Measurements from ENCODE around the gene FBXL7. TPM values are rescaled to one million over a fixed set of nuclear protein-coding genes. Genes with fewer than 3 reads are reported as not detected.

The FBXL7 gene
- total and polyA plus RNA-seq, 2 donors (not counting 3 experiments of a cell fraction or from before 2014, with no cell fraction given), result 23.5 to 32.2 TPM

- POLR2A ChIA-PET, result no interaction called here
- H3K4me2 ChIP-seq (ENCODE audit: insufficient read depth, low read length), result no peak overlapping the region
- no peak for DNase-seq (ENCODE audit: low read depth, low spot score)
- intact Hi-C loops (cut with micrococcal nuclease) (no loop called here), dilution Hi-C loops (cut with MboI; ENCODE audit: extremely low pct_ligation_motif_present, low sequenced_read_pairs) (no loop called here)
- TF ChIP-seq MAX (IDR thresholded peaks at IDR 0.05; ENCODE audit: insufficient read depth, insufficient read length), result no peak
- no peak for TF ChIP-seq POLR2A (IDR thresholded peaks at IDR 0.05; ENCODE audit: low read depth, low read length)
- TF ChIP-seq FOS (IDR thresholded peaks at IDR 0.05; ENCODE audit: borderline replicate concordance, insufficient read depth, low read length), result no peak
- no peak for TF ChIP-seq MYC (IDR thresholded peaks at IDR 0.05; ENCODE audit: low read depth, low read length)
- no peak for TF ChIP-seq EZH2 (IDR thresholded peaks at IDR 0.05; ENCODE audit: borderline replicate concordance, low read depth, low read length, severe bottlenecking)
- no peak for TF ChIP-seq GATA2 (IDR thresholded peaks at IDR 0.05; ENCODE audit: insufficient read depth, insufficient read length, low read depth, low read length)
- no peak for TF ChIP-seq POLR2AphosphoS5 (IDR thresholded peaks at IDR 0.05; ENCODE audit: insufficient read depth, low read depth, low read length)
- H3K9me1 ChIP-seq (replicated peaks; ENCODE audit: control insufficient read depth, extremely low read depth, insufficient read depth, low read length), result no peaks in the 10 kb centered on the region
- FAIRE-seq, result no peak
- BruUV-seq (replicated peaks), result no TSS peak
- H3K4me1 ChIP-seq (ENCODE audit: control insufficient read depth, extremely low read depth, insufficient read depth, low read length), result no peaks in the 10 kb centered on the region
- no peak overlapping the region for H2AFZ ChIP-seq (ENCODE audit: low read depth, low read length)
- no peak overlapping the region for H3K4me3 ChIP-seq (replicated peaks in 1 of 3; ENCODE audit: insufficient read depth in 1 of 3, low read depth in 1 of 3, low read length in 3 of 3)
- H3K79me2 ChIP-seq (ENCODE audit: control insufficient read depth, insufficient read depth, low read length), result no peaks in the 10 kb centered on the region
- H3K27me3 ChIP-seq (ENCODE audit: control insufficient read depth in 2 of 2, insufficient read depth in 2 of 2, low read length in 2 of 2), result no peaks in the 10 kb centered on the region
- no peak overlapping the region for H3K9ac ChIP-seq (replicated peaks; ENCODE audit: extremely low read depth, insufficient read depth, low read length)
- no peak overlapping the region for H3K27ac ChIP-seq (ENCODE audit: insufficient read depth, low read depth, low read length)
- peaks cover 5% of the 10 kb centered on the region for H4K20me1 ChIP-seq (replicated peaks; ENCODE audit: control insufficient read depth, extremely low read depth, insufficient read depth, low read length)
- H3K9me3 ChIP-seq (replicated peaks; ENCODE audit: control insufficient read depth, insufficient read depth, low read length), result no peaks in the 10 kb centered on the region
- H3K36me3 ChIP-seq (ENCODE audit: control insufficient read depth in 2 of 2, extremely low read depth in 1 of 2, insufficient read depth in 2 of 2, low read length in 2 of 2), result no peaks in the 10 kb centered on the region
- CTCF ChIA-PET, result no interaction called here
Measured at GRCh38 chr5:15550502-15551112, 50.6 kb downstream of the FBXL7 start.

- TF ChIP-seq JUN (IDR thresholded peaks at IDR 0.05; ENCODE audit: borderline replicate concordance, insufficient read depth, insufficient read length, low read depth) (no peak), POLR2A (IDR thresholded peaks at IDR 0.05; ENCODE audit: low read depth, low read length) (no peak), CTCF (IDR thresholded peaks at IDR 0.05; ENCODE audit: extremely low read depth in 1 of 2, insufficient read depth in 1 of 2, low read depth in 1 of 2, low read length in 2 of 2) (no peak), MYC (IDR thresholded peaks at IDR 0.05; ENCODE audit: low read depth, low read length) (no peak), EZH2 (IDR thresholded peaks at IDR 0.05; ENCODE audit: borderline replicate concordance, low read depth, low read length, severe bottlenecking) (no peak), FOS (IDR thresholded peaks at IDR 0.05; ENCODE audit: borderline replicate concordance, insufficient read depth, low read length) (no peak), GATA2 (IDR thresholded peaks at IDR 0.05; ENCODE audit: insufficient read depth, insufficient read length, low read depth, low read length) (no peak), POLR2AphosphoS5 (IDR thresholded peaks at IDR 0.05; ENCODE audit: insufficient read depth, low read depth, low read length) (no peak), MAX (IDR thresholded peaks at IDR 0.05; ENCODE audit: insufficient read depth, insufficient read length) (no peak)
- Histone ChIP-seq H3K4me1 (ENCODE audit: control insufficient read depth, extremely low read depth, insufficient read depth, low read length) (no peaks in the 10 kb centered on the region), H4K20me1 (replicated peaks; ENCODE audit: control insufficient read depth, extremely low read depth, insufficient read depth, low read length) (peaks cover 5% of the 10 kb centered on the region), H3K27me3 (ENCODE audit: control insufficient read depth in 2 of 2, insufficient read depth in 2 of 2, low read length in 2 of 2) (no peaks in the 10 kb centered on the region), H3K79me2 (ENCODE audit: control insufficient read depth, insufficient read depth, low read length) (no peaks in the 10 kb centered on the region), H3K4me2 (ENCODE audit: insufficient read depth, low read length) (no peak overlapping the region), H3K9ac (replicated peaks; ENCODE audit: extremely low read depth, insufficient read depth, low read length) (no peak overlapping the region), H3K4me3 (replicated peaks in 1 of 3; ENCODE audit: insufficient read depth in 1 of 3, low read depth in 1 of 3, low read length in 3 of 3) (no peak overlapping the region), H3K27ac (ENCODE audit: insufficient read depth, low read depth, low read length) (no peak overlapping the region), H3K36me3 (ENCODE audit: control insufficient read depth in 2 of 2, extremely low read depth in 1 of 2, insufficient read depth in 2 of 2, low read length in 2 of 2) (no peaks in the 10 kb centered on the region), H2AFZ (ENCODE audit: low read depth, low read length) (no peak overlapping the region), H3K9me1 (replicated peaks; ENCODE audit: control insufficient read depth, extremely low read depth, insufficient read depth, low read length) (no peaks in the 10 kb centered on the region), H3K9me3 (replicated peaks; ENCODE audit: control insufficient read depth, insufficient read depth, low read length) (no peaks in the 10 kb centered on the region)
- FAIRE-seq (no peak), DNase-seq (ENCODE audit: low read depth, low spot score) (no peak)
- intact Hi-C loops (cut with micrococcal nuclease), result no loop called here
- BruUV-seq (replicated peaks), result no TSS peak
- CTCF ChIA-PET, result no interaction called here
- POLR2A ChIA-PET, result no interaction called here
- dilution Hi-C loops (cut with MboI; ENCODE audit: extremely low pct_ligation_motif_present, low sequenced_read_pairs), result no loop called here
Measured at GRCh38 chr5:15551113-15551504, 51.1 kb downstream of the FBXL7 start.

All from endothelial cell of umbilical vein (primary cell).